Stimulated activated memory B cell treated with anti-CD40 and anti-IgM and Interleukin-4, amounts not matched to agents 10 μg/mL and 1 μg/mL and 100 μg/mL, for 72 hours (primary cell): ENCODE results near the gene CELF4.

Experiments
- ATAC-seq: fragments of 150-1000 bp; cut with Tn5 transposase; 2 replicates; pipeline ENCODE4 v1.10.0; 2021
- H3K27ac Mint-ChIP-seq: one replicate; pipeline ENCODE4 v1.8.0; 2022; ENCODE audit warnings: mild to moderate bottlenecking, mixed read lengths
- H3K27me3 Mint-ChIP-seq: one replicate; pipeline ENCODE4 v1.8.0; 2022; ENCODE audit warnings: mixed read lengths
- H3K36me3 Mint-ChIP-seq: one replicate; pipeline ENCODE4 v1.8.0; 2022; ENCODE audit warnings: mixed read lengths
- H3K4me1 Mint-ChIP-seq: one replicate; pipeline ENCODE4 v1.8.0; 2022; ENCODE audit warnings: mixed read lengths
- H3K4me3 Mint-ChIP-seq: one replicate; pipeline ENCODE4 v1.8.0; 2022; ENCODE audit warnings: mild to moderate bottlenecking, moderate library complexity, mixed read lengths
- H3K9me3 Mint-ChIP-seq: one replicate; pipeline ENCODE4 v1.8.0; 2022; ENCODE audit warnings: mixed read lengths

Gene CELF4

GRCh38 chr18:37527395-37527794 lies 38.2 kb downstream of the CELF4 start:
- H3K4me3 Mint-ChIP-seq = no peak overlapping the region
- peaks cover 46% of the 10 kb centered on the region for H3K27me3 Mint-ChIP-seq
- no peaks in the 10 kb centered on the region for H3K9me3 Mint-ChIP-seq
- H3K27ac Mint-ChIP-seq = no peak overlapping the region
- no peaks in the 10 kb centered on the region for H3K36me3 Mint-ChIP-seq
- no peak for ATAC-seq
- peaks cover 25% of the 10 kb centered on the region for H3K4me1 Mint-ChIP-seq

DNA sequence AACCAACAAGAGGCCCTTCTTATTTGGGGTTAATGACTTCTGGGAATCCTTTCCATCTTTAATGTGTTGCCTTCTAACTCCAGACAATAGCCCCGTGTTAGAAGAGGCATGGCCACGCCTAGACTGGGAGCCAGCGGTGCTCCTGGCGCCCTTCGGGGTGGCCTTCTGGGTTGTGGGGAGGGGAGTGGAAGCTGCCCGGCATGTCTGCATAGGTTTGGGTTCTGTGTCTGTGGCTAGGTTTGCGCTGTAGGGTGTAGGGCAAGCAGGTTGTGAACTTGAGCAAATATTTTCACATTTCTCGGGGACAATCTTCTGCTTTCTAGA lies 40.4 kb downstream of the CELF4 start:
- Mint-ChIP-seq H3K9me3 (no peaks in the 10 kb centered on the region), H3K4me1 (peaks cover 19% of the 10 kb centered on the region), H3K27ac (no peak overlapping the region), H3K27me3 (peaks cover 43% of the 10 kb centered on the region), H3K4me3 (no peak overlapping the region), H3K36me3 (no peaks in the 10 kb centered on the region)
- no peak for ATAC-seq

- peaks cover 42% of the 10 kb centered on the region for H3K27me3 Mint-ChIP-seq
- H3K9me3 Mint-ChIP-seq = no peaks in the 10 kb centered on the region
- no peaks in the 10 kb centered on the region for H3K36me3 Mint-ChIP-seq
- peaks cover 13% of the 10 kb centered on the region for H3K4me1 Mint-ChIP-seq
- no peak overlapping the region for H3K4me3 Mint-ChIP-seq
- no peak overlapping the region for H3K27ac Mint-ChIP-seq
- ATAC-seq = no peak
These were observed 40.9 kb downstream of the CELF4 start for GRCh38 chr18:37524498-37525261.

GRCh38 chr18:37524139-37524497 lies 41.5 kb downstream of the CELF4 start:
- Mint-ChIP-seq H3K27me3 (peaks cover 42% of the 10 kb centered on the region), H3K36me3 (no peaks in the 10 kb centered on the region), H3K4me3 (no peak overlapping the region), H3K4me1 (peaks cover 8% of the 10 kb centered on the region), H3K27ac (no peak overlapping the region), H3K9me3 (no peaks in the 10 kb centered on the region)
- ATAC-seq = no peak

GRCh38 chr18:37521510-37522465 lies 43.8 kb downstream of the CELF4 start:
- Mint-ChIP-seq H3K27ac (no peak overlapping the region), H3K9me3 (no peaks in the 10 kb centered on the region), H3K36me3 (no peaks in the 10 kb centered on the region), H3K4me1 (peaks cover 7% of the 10 kb centered on the region), H3K4me3 (no peak overlapping the region), H3K27me3 (peaks cover 42% of the 10 kb centered on the region)
- no peak for ATAC-seq

- no peak overlapping the region for H3K4me3 Mint-ChIP-seq
- ATAC-seq = no peak
- peaks cover 41% of the 10 kb centered on the region for H3K27me3 Mint-ChIP-seq
- peaks cover 7% of the 10 kb centered on the region for H3K4me1 Mint-ChIP-seq
- H3K27ac Mint-ChIP-seq = no peak overlapping the region
- H3K9me3 Mint-ChIP-seq = no peaks in the 10 kb centered on the region
- no peaks in the 10 kb centered on the region for H3K36me3 Mint-ChIP-seq
These were observed 45.1 kb downstream of the CELF4 start for GRCh38 chr18:37520508-37520907.

DNA sequence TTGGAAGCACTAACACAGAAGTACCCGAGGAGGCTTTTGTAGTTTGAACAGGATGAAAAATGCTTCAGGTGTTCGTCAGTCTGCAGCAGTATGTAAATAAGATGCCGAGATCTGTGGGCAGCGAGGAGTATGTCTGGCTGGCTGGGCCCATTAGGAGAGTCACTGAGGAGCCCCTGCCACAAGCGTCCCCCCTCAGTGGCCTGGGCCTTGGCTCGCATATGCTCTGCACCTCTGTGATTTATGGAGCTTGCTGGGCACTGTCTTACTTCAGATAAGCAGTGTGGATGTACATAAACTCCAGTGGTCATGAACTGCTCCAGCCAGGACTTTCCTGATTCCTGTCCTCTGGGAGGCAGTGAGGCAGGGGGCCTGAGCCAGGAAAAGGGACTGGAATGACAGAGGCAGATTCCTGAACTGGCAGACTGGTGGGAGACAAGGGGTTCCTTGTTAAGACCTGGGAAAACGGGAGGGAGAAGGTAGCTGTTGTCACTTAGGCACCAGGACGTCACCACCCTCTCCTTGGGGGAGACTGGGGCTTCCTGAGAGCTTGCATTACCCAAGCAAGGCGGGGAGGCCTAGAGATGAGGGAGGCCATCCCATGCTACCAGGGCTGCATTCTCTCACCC lies 46.0 kb downstream of the CELF4 start:
- Mint-ChIP-seq H3K36me3 (no peaks in the 10 kb centered on the region), H3K27ac (no peak overlapping the region), H3K4me1 (peaks cover under 1% of the 10 kb centered on the region), H3K27me3 (peaks cover 32% of the 10 kb centered on the region), H3K9me3 (no peaks in the 10 kb centered on the region), H3K4me3 (no peak overlapping the region)
- ATAC-seq = no peak

DNA sequence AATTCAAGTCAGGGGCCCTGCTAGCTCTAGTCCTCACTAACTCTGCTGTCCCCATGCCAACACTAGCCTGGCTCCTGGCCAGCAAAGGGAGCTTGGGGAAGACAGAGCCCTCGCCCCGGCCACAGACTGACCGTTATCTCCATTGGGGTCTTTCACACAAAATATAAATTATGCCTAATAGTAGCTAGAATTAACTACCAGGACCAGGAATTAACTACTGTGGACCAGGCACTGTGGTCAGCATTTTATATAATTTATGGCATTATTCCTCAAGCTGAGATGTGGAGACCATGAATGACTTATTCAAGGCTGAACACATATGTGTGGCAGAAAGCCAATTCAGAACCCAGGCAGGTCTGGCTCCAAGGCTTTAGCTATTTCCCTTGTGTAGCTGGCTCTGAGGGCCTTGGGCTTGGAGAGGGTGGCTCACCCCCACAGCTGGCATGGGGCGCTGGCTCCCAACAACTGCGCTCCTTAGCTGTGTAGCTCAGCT lies 49.2 kb downstream of the CELF4 start:
- Mint-ChIP-seq H3K9me3 (peaks cover 8% of the 10 kb centered on the region), H3K4me1 (no peaks in the 10 kb centered on the region), H3K4me3 (no peak overlapping the region), H3K36me3 (no peaks in the 10 kb centered on the region), H3K27ac (no peak overlapping the region), H3K27me3 (peaks cover 10% of the 10 kb centered on the region)
- no peak for ATAC-seq

GRCh38 chr18:37514953-37515352 lies 50.6 kb downstream of the CELF4 start:
- H3K36me3 Mint-ChIP-seq = no peaks in the 10 kb centered on the region
- peaks cover 10% of the 10 kb centered on the region for H3K27me3 Mint-ChIP-seq
- no peak for ATAC-seq
- no peak overlapping the region for H3K27ac Mint-ChIP-seq
- peaks cover 10% of the 10 kb centered on the region for H3K9me3 Mint-ChIP-seq
- no peaks in the 10 kb centered on the region for H3K4me1 Mint-ChIP-seq
- no peak overlapping the region for H3K4me3 Mint-ChIP-seq

DNA sequence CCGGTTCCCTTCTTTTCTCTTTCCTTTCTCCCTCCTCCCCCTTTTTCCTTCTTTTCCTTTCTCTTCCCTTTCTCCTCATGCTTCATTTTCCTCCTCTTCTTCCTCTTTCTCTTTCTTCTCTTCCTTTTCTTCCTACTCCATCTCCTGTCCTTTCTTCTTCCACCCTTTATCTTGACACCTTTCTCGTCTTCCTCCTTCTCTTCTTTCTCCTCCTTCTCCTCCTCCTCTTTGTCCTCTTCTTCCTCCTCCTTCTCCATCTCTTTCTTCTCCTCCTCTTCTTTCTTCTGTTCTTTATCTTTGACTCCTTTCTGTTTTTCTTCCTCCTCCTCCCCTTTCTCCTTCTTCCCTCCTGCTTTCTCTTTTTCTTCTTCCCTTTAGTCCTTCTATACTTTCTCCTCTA lies 53.2 kb downstream of the CELF4 start:
- no peaks in the 10 kb centered on the region for H3K4me1 Mint-ChIP-seq
- H3K36me3 Mint-ChIP-seq = no peaks in the 10 kb centered on the region
- H3K9me3 Mint-ChIP-seq = peaks cover 14% of the 10 kb centered on the region
- H3K27ac Mint-ChIP-seq = no peak overlapping the region
- H3K4me3 Mint-ChIP-seq = no peak overlapping the region
- ATAC-seq = no peak
- peaks cover 10% of the 10 kb centered on the region for H3K27me3 Mint-ChIP-seq

DNA sequence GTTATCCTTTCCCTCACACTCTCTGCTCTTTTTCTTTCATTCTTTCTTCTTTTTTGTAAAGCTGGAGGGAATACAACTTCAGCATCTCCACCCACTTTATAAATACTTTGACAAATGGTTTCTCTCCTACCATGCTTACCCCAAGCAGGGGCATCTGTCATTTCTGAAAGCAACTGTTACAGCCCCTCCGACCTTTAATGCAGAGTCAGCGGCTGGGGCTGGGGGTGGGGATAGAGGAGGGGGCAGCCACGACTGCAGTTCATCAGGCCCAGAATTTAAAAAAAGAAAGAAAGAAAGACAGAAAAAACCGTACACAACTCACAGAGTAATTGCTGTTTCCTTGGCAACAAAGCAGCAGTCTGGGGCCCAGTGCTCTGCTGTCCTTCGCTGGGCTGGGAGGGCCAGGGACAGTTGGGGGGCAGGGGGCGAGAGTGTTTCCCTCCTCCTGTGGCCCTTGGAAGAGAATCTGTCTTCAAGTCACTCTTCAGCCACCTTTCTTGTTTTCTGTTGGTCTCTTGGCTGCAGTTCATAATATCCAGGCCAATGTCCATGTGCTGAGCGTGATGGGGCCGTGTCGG lies 53.8 kb downstream of the CELF4 start:
- Mint-ChIP-seq H3K27me3 (peaks cover 10% of the 10 kb centered on the region), H3K36me3 (no peaks in the 10 kb centered on the region)
- ATAC-seq = no peak

GRCh38 chr18:37509600-37509999 lies 56.0 kb downstream of the CELF4 start:
- Mint-ChIP-seq H3K4me1 (no peaks in the 10 kb centered on the region), H3K9me3 (peaks cover 14% of the 10 kb centered on the region), H3K4me3 (no peak overlapping the region), H3K36me3 (no peaks in the 10 kb centered on the region), H3K27ac (no peak overlapping the region), H3K27me3 (peaks cover 10% of the 10 kb centered on the region)
- no peak for ATAC-seq

More for the DNA sequence above, 53.8 kb downstream of the CELF4 start:
- Mint-ChIP-seq H3K4me1 (no peaks in the 10 kb centered on the region), H3K27ac (no peak overlapping the region), H3K4me3 (no peak overlapping the region), H3K9me3 (peaks cover 14% of the 10 kb centered on the region)

DNA sequence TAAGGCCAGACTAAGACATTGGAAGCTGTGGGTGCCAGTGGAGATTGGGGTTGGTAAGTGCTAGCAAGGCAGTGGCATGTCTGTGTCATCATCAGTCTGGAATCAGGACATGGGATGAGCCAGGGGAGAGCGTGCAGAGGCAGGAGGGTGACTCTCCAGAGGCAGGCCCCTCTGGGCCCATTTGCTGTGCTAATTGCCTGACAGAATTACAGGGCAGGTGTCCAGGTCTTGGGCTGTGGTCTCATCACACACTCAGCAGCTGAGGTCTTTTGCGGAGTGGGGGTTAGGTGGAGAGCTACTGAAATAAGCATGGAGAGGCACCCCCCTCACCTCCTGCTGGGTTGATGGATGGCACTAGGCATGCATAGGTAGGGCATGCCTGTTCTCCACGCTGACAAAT lies 57.4 kb downstream of the CELF4 start:
- no peaks in the 10 kb centered on the region for H3K36me3 Mint-ChIP-seq
- H3K27ac Mint-ChIP-seq = no peak overlapping the region
- H3K9me3 Mint-ChIP-seq = peaks cover 14% of the 10 kb centered on the region
- no peak overlapping the region for H3K4me3 Mint-ChIP-seq
- no peak for ATAC-seq
- no peaks in the 10 kb centered on the region for H3K4me1 Mint-ChIP-seq
- H3K27me3 Mint-ChIP-seq = peaks cover 10% of the 10 kb centered on the region

GRCh38 chr18:37507239-37507638 lies 58.4 kb downstream of the CELF4 start:
- ATAC-seq = no peak
- no peak overlapping the region for H3K27ac Mint-ChIP-seq

DNA sequence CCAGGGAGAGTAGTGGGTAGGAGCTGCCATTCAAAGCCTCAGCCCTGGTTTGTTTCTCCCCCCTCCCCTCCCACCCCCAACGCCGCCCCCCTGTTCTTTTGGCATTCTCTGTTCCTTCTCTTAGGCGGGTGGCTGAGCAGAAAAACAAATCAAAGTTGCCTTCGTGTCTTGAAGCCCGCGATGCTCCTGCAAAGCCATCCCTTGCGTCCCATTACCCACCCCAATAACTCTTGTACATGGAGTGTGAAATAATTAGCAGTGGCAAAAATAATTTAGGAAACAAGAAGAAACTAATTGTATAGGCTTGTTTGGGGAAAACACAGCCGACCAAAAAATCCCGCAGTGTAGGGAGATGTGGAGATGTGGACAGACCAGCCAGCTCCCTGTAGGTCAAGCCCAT lies 59.6 kb downstream of the CELF4 start:
- no peaks in the 10 kb centered on the region for H3K36me3 Mint-ChIP-seq
- no peak overlapping the region for H3K27ac Mint-ChIP-seq
- no peak for ATAC-seq
- peaks cover 4% of the 10 kb centered on the region for H3K9me3 Mint-ChIP-seq
- H3K4me1 Mint-ChIP-seq = no peaks in the 10 kb centered on the region
- no peak overlapping the region for H3K4me3 Mint-ChIP-seq
- peaks cover 12% of the 10 kb centered on the region for H3K27me3 Mint-ChIP-seq

More at GRCh38 chr18:37507239-37507638, 58.4 kb downstream of the CELF4 start:
- Mint-ChIP-seq H3K4me3 (no peak overlapping the region), H3K9me3 (peaks cover 9% of the 10 kb centered on the region), H3K4me1 (no peaks in the 10 kb centered on the region), H3K27me3 (peaks cover 3% of the 10 kb centered on the region), H3K36me3 (no peaks in the 10 kb centered on the region)
